HCT116 (cell line): Measurements from ENCODE around the gene RPRML.

Experiments
- EGR1 ChIP-seq: IDR thresholded peaks from 2 replicates; pipeline ENCODE4 v1.6.1; 2012; ENCODE audit warnings: low read depth
- EZH2 ChIP-seq: fragments of 200-600 bp; sonication (generic); IDR thresholded peaks from 2 replicates; pipeline ENCODE4 v1.6.1; 2017; ENCODE audit warnings: antibody characterized with exemption, mixed run types
- EZH2phosphoT487 ChIP-seq: fragments of 200-600 bp; IDR thresholded peaks from 2 replicates; pipeline ENCODE4 v1.6.1; 2018; ENCODE audit warnings: antibody characterized with exemption, borderline replicate concordance
- POLR2A ChIP-seq: IDR thresholded peaks from 2 replicates; pipeline ENCODE4 v1.7.0; 2011; ENCODE audit warnings: borderline replicate concordance; ENCODE audit not compliant: insufficient read depth, insufficient read length; ENCODE audit errors: extremely low read depth
- RAD21 ChIP-seq: IDR thresholded peaks from 2 replicates; pipeline ENCODE4 v1.6.1; 2012; ENCODE audit warnings: low read depth, mild to moderate bottlenecking
- YY1 ChIP-seq: IDR thresholded peaks from 2 replicates; pipeline ENCODE4 v1.6.1; 2011; ENCODE audit warnings: low read length, low read depth, moderate library complexity, mild to moderate bottlenecking; ENCODE audit not compliant: insufficient replicate concordance; ENCODE audit errors: extremely low read depth
- ZFX ChIP-seq: fragments of 450-650 bp; IDR thresholded peaks from 2 replicates; pipeline ENCODE4 v1.6.1; 2017
- ZNF274 ChIP-seq: fragments of 200-500 bp; sonication (Bioruptor generic); IDR thresholded peaks from 2 replicates; pipeline ENCODE4 v1.6.1; 2014; ENCODE audit warnings: mild to moderate bottlenecking, low read depth, low read length, inconsistent platforms
- TF ChIP-seq, protein P1 (sequence below), 3 experiments: fragments of 200-600 bp in 1 of 3; sonication (generic) in 1 of 3; IDR thresholded peaks in 2 of 3; conservative IDR thresholded peaks in 1 of 3; 2 replicates each; pipeline ENCODE4 v1.5.1; 2012 to 2017; ENCODE audit warnings: low read depth in 2 of 3, low read length in 2 of 3, antibody characterized with exemption in 1 of 3, borderline replicate concordance in 1 of 3, control low read depth in 1 of 3, mild to moderate bottlenecking in 1 of 3, mixed read lengths in 1 of 3, mixed run types in 1 of 3, moderate library complexity in 1 of 3; ENCODE audit not compliant: insufficient read depth in 1 of 3
- TF ChIP-seq, protein P2 (sequence below): IDR thresholded peaks from 2 replicates; pipeline ENCODE4 v1.6.1; 2012
- TF ChIP-seq, protein P3 (sequence below): IDR thresholded peaks from 2 replicates; pipeline ENCODE4 v1.6.1; 2011; ENCODE audit warnings: mild to moderate bottlenecking, low read length, moderate library complexity; ENCODE audit not compliant: insufficient replicate concordance; ENCODE audit errors: extremely low read depth

DNA sequence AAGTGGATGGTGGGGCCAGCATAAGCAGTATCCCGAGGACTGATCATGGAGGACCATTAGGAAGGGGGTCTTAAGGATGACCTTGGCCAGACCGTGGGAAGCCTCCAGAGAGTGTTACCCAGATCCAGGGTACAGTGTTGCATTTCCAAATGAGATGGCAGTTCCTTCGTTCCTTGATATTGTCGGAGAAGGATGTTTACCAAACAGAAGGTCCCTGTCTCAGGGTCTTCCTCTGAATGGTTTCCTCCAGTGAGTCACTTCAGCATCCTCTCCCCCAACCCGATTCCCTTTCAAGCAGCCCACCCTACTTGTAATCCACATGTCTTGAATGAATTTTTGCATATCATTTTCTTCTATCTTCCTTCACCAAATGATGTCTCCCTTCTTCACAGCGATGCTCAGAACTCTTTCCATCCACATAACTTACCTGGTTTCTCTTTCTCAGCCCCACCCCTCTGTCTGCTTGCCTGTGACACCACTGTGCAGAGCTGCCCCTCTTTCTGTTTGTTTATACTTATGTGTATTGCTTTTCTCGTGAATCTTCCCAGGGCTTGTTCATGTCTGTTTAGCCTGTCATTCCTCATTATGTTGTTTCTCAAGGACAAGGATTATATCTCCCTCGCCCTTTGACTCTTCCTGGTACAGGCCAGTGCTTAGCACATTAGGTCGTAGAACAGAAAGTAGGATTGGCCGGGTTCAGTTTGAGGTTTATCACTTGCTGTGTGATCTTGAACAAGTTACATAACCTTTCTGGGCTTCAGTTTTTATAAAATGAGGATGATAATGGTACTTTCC is 50.4 kb downstream of the RPRML start:
- TF ChIP-seq, protein P1, sequence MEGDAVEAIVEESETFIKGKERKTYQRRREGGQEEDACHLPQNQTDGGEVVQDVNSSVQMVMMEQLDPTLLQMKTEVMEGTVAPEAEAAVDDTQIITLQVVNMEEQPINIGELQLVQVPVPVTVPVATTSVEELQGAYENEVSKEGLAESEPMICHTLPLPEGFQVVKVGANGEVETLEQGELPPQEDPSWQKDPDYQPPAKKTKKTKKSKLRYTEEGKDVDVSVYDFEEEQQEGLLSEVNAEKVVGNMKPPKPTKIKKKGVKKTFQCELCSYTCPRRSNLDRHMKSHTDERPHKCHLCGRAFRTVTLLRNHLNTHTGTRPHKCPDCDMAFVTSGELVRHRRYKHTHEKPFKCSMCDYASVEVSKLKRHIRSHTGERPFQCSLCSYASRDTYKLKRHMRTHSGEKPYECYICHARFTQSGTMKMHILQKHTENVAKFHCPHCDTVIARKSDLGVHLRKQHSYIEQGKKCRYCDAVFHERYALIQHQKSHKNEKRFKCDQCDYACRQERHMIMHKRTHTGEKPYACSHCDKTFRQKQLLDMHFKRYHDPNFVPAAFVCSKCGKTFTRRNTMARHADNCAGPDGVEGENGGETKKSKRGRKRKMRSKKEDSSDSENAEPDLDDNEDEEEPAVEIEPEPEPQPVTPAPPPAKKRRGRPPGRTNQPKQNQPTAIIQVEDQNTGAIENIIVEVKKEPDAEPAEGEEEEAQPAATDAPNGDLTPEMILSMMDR (IDR thresholded peaks at IDR 0.05 in 2 of 3, conservative IDR thresholded peaks at IDR 0.05 in 1 of 3; ENCODE audit: borderline replicate concordance in 1 of 3, insufficient read depth in 1 of 3, low read depth in 2 of 3, low read length in 2 of 3): no peak
- TF ChIP-seq, protein P2, sequence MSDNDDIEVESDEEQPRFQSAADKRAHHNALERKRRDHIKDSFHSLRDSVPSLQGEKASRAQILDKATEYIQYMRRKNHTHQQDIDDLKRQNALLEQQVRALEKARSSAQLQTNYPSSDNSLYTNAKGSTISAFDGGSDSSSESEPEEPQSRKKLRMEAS: no peak
- TF ChIP-seq POLR2A (no peak), EZH2phosphoT487 (no peak), ZFX (no peak), YY1 (no peak), EGR1 (no peak), EZH2 (no peak), ZNF274 (no peak), RAD21 (no peak)
- TF ChIP-seq, protein P3, sequence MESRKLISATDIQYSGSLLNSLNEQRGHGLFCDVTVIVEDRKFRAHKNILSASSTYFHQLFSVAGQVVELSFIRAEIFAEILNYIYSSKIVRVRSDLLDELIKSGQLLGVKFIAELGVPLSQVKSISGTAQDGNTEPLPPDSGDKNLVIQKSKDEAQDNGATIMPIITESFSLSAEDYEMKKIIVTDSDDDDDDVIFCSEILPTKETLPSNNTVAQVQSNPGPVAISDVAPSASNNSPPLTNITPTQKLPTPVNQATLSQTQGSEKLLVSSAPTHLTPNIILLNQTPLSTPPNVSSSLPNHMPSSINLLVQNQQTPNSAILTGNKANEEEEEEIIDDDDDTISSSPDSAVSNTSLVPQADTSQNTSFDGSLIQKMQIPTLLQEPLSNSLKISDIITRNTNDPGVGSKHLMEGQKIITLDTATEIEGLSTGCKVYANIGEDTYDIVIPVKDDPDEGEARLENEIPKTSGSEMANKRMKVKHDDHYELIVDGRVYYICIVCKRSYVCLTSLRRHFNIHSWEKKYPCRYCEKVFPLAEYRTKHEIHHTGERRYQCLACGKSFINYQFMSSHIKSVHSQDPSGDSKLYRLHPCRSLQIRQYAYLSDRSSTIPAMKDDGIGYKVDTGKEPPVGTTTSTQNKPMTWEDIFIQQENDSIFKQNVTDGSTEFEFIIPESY: no peak
